ENCODE results near the gene PANK2.
"Not testable (repeated sequence)": the region's sequence is repeated elsewhere in the genome, so short reads cannot be mapped to it uniquely, and the experiment has no call there.

Gene PANK2

DNA sequence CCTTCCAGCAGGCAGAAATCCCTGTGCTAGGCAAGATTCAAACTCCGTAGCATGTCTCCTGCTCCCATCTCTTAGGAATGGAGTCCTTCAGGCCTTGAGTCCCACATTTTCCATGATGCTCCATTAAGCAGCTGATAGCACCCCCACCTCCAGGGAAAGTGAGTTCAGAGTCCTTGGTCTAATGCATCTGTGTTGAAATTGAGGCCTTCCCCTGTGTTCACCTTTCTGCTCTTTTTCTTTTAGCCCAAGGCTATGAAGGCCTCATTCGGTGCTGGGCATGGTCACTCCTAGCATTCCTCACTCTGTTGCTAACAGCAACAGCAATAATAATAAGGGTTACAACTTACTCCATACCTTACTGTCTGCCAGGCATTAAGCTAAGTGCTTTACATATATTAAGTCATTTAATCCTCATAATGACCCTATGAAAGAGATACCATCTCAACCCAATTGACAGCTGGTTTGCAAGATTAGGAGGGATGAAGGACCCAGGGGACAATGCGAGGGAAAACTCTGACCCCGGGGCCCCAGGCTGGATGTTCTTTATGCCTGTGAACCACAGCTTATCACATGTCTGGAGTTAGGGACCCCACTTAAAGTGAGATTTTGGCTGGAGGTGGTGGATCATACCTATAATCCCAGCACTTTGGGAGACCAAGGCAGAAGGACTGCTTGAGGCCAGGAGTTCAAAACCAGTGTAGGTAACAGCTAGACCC, 17.5 kb upstream of the PANK2 start:
- DNase-seq = no peak

GRCh38 chr20:3873507-3873906, 15.7 kb upstream of the PANK2 start:
- DNase-seq = no peak

DNA sequence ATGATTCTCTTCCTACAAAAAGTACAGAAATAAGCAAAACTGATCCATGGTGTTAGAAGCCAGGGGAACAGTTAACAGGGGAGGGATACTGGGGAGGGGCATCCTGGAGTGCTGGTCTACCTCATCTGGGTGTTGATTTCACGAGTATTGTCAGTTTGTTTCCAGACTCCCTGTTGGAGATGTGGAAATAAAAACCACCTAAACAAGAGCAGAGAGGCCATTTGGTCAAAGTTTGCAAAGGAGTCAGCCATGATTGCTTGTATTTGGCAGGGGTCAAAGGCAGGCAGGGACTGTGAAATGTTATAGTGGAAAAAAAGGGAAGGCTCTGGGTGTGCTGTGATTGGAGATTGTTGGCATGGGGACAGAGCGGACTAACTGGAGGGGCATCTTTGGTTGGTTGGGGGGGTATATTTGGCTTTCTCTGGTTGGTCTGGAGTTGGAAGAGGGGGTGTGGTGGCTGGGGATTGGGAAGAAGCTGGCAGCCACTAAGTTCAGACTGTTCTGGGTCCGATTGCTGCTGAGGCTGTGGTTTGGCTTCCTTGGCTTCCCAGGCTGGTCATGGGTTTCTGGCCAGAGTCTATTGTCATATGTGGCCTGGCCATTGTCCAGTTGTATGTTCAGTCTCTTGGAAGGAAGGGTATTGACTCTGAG, 14.9 kb upstream of the PANK2 start:
- DNase-seq = no peak

GRCh38 chr20:3875378-3875974, 13.7 kb upstream of the PANK2 start:
- DNase-seq = no peak

GRCh38 chr20:3876000-3876399, 13.2 kb upstream of the PANK2 start:
- no peak for DNase-seq

GRCh38 chr20:3876676-3877075, 12.5 kb upstream of the PANK2 start:
- DNase-seq = no peak

DNA sequence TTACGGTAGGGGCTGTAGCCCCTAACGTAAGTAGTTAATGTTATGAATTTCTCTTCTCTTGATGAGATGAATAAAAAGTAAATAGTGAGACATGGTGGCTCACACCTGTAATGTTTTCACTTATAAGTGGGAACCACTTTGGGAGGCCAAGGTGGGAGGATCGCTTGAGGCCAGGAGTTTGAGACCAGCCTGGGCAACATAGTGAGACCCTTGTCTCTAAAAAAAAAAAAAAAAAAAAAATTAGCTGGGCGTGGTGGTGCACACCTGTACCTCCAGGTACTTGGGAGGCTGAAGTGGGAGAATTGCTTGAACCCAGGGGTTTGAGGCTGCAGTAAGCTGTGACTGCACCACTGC, 10.3 kb upstream of the PANK2 start:
- not testable (repeated sequence) for DNase-seq

GRCh38 chr20:3885715-3886114, 3.5 kb upstream of the PANK2 start:
- no peak for DNase-seq

- no peak for DNase-seq
Observed at GRCh38 chr20:3887876-3888620, 1.1 kb upstream of the PANK2 start.

- peak; percentile 13 for DNase-seq
Observed at GRCh38 chr20:3889489-3890397, 556 bp downstream of the PANK2 start.

DNA sequence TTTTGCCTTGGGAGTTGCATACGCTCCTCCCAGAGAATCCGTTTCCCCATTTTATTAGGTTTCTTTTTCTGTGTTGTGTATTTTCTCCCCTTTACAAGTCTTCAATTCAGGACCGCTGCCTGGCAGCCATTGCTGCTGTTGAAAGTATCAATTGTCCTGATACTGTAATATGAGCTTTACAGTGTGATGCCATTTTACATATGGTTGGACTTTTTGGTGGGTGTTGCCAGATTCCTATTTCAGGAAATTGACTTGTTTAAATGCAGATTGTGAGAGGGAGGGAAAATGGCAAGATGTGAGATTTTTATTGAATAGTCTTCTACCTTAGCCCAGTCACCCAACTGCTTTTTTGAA, 1.2 kb downstream of the PANK2 start:
- DNase-seq = no peak

DNA sequence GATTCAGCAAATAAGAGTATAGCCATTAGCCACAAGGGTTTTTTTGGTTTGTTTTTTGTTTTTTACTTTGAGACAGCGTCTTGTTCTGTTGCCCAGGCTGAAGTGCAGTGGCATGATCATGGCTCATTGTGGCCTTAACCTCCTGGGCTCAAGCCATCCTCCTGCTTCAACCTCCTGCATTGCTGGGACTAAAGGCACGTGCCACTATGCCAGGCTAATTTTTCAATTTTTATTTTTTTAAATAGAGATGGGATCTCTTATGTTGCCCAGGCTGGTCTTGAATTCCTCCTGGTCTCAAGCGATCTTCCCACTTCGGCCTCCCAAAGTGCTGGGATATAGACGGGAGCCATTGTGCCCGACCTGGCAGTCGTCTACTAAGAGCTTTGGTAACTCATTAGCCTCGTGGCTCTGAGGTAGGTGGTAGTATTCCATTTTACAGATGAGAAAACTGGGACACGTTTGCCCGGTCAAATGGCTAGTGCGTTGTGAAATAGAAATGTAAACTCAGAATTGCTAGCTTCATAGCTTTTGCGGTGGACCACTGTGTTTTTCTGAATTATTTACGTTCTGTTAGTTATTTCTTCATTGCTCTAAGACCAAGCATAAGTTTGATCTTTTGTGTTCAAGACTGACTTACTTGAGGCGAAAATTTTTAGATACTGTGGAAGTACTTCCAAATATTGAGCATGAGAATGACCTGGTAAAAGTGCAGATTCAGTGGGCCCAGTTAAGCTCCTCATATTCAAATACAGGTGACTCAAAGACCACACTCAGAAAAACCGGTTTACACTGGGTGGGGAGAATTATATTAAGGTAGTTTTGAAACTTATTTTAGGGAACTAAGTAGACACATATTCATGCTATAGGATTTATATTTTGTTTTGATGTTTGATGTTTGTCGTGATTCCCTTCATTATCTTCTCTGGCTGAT, 2.1 kb downstream of the PANK2 start:
- no peak for DNase-seq

DNA sequence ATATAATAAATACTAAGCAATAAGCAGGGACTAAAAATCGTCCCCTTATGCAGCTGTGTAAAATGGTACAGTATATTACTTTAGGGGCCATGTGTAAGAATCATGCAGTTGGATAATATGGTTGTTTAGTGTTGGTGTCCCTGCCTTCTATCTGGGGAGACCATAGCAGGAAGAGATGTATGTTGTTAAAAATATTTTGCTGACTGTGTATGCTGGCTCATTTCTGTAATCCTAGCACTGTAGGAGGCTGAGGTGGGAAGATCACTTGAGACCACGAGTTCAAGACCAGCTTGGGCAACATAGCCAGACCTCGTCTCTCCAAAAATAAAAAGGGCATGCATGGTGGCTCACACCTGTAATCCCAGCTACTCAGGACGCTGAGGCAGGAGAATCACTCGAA, 5.6 kb downstream of the PANK2 start:
- no peak for DNase-seq

DNA sequence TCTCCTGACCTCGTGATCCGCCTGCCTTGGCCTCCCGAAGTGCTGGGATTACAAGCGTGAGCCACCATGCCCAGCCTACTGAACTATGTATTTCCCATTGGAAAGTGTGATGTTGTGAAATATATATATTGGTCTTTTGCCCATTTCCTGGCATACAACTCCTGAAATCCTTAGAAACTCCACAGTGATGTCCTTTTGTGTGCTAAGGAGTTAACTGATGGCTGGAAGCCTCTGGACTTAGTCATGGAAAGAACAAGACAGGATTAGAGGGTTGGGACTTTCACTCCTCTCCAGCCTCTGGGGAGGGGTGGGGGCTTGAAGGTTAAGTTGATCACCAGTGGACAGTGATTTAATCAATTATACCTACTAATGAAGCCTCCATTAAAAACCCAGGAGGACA, 7.1 kb downstream of the PANK2 start:
- DNase-seq = no peak

- no peak for DNase-seq
Observed at GRCh38 chr20:3896853-3897583, 7.8 kb downstream of the PANK2 start.

- DNase-seq = not testable (repeated sequence)
Observed at GRCh38 chr20:3898181-3898580, 9.0 kb downstream of the PANK2 start.

- no peak for DNase-seq
Observed at GRCh38 chr20:3898639-3899038, 9.5 kb downstream of the PANK2 start.

- no peak for DNase-seq
Observed at GRCh38 chr20:3900187-3900604, 11.0 kb downstream of the PANK2 start.

GRCh38 chr20:3901028-3901705, 12.0 kb downstream of the PANK2 start:
- no peak for DNase-seq

Measured in activated CD4-positive, alpha-beta T cell treated with anti-CD3 and anti-CD28 coated beads for 1 hour (primary cell).